ENCODE measurements around the gene NSUN7. TPM values are rescaled to one million over a fixed set of nuclear protein-coding genes. Genes with fewer than 3 reads are reported as not detected.

NSUN7 gene
- total and polyA plus RNA-seq, 2 donors (not counting 1 experiment from before 2014, with no cell fraction given) = 0.33 TPM; not detected in 1

DNA sequence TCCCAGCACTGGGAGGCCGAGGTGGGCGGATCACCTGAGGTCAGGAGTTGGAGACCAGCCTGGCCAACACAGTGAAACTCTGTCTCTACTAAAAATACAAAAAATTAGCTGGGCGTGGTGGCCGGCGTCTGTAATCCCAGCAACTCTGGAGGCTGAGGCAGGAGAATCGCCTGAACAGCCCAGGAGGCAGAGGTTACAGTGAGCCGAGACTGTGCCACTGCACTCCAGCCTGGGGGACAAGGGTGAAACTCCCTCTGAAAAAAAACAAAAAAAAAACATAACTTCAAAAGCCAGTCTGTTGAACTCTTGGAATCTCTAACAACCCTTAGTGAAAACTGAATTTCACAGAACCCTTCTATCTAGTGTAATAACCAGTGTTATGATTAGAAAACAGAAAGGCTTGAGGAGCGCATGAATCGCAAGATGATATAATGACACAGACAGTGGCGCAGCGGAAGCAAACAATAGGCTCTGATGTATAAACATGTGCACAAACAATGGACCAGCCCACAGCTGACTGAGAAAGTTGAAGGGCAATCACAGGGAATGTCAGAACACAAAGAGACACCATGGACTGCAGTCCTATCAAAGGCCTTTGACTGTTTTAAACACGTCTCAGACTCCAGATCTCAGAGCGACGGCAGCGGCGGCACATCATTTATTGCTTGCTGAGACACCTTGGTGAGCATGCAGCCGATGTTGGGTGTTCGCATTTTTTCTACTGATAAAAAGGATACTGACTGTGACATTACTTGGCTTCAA lies 81.6 kb downstream of the NSUN7 start:
- DNase-seq (ENCODE audit: low read depth in 2 of 2) = no peak
- Histone ChIP-seq H3K4me3 (replicated peaks in 1 of 4; ENCODE audit: control extremely low read depth in 1 of 4, insufficient read depth in 1 of 4, low read depth in 3 of 4, low read length in 4 of 4) (no peak overlapping the region), H3K9ac (ENCODE audit: insufficient read depth, low read length) (no peak overlapping the region), H3K27me3 (ENCODE audit: control insufficient read depth, insufficient read depth, low read length) (no peaks in the 10 kb centered on the region), H3K4me2 (ENCODE audit: extremely low read depth, insufficient read depth, low read length) (no peak overlapping the region), H3K27ac (ENCODE audit: insufficient read depth, low read length) (no peak overlapping the region), H3K4me1 (ENCODE audit: control insufficient read depth, extremely low read depth, insufficient read depth, low read length) (no peaks in the 10 kb centered on the region), H3K9me3 (ENCODE audit: control insufficient read depth, insufficient read depth, low read depth, low read length) (no peaks in the 10 kb centered on the region), H3K79me2 (ENCODE audit: control insufficient read depth, insufficient read depth, low read length) (no peaks in the 10 kb centered on the region), H4K20me1 (ENCODE audit: control insufficient read depth, extremely low read depth, insufficient read depth, low read length) (no peaks in the 10 kb centered on the region), H2AFZ (ENCODE audit: low read length) (no peak overlapping the region), H3K36me3 (ENCODE audit: control insufficient read depth, insufficient read depth, low read length) (no peaks in the 10 kb centered on the region)
- no peak for TF ChIP-seq EZH2 (IDR thresholded peaks at IDR 0.05; ENCODE audit: low read length, missing control alignments)
- TF ChIP-seq, protein P1, sequence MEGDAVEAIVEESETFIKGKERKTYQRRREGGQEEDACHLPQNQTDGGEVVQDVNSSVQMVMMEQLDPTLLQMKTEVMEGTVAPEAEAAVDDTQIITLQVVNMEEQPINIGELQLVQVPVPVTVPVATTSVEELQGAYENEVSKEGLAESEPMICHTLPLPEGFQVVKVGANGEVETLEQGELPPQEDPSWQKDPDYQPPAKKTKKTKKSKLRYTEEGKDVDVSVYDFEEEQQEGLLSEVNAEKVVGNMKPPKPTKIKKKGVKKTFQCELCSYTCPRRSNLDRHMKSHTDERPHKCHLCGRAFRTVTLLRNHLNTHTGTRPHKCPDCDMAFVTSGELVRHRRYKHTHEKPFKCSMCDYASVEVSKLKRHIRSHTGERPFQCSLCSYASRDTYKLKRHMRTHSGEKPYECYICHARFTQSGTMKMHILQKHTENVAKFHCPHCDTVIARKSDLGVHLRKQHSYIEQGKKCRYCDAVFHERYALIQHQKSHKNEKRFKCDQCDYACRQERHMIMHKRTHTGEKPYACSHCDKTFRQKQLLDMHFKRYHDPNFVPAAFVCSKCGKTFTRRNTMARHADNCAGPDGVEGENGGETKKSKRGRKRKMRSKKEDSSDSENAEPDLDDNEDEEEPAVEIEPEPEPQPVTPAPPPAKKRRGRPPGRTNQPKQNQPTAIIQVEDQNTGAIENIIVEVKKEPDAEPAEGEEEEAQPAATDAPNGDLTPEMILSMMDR (conservative IDR thresholded peaks at IDR 0.05 in 1 of 2, IDR thresholded peaks at IDR 0.05 in 1 of 2; ENCODE audit: low read depth in 1 of 2, low read length in 2 of 2) = no peak

DNA sequence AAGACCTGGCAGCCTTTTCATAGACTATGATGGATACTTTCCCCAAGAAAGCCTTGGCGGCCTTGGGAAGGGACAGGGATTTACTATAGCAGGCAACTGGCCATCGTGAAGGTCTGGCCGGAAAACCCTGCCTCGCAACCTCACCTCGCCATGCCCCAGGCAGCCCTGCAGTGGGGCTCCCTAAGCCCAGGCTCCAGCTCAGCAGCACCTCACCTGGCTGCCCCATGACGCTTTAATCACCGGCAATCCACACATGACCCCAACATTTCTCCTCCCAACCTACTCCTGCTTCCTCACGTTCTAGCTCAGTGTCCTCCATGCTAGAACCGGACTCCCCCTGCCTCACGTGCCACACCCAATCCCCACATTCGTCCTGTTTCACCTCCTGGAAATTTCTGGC lies 82.4 kb downstream of the NSUN7 start:
- Histone ChIP-seq H4K20me1 (ENCODE audit: control insufficient read depth, extremely low read depth, insufficient read depth, low read length) (no peaks in the 10 kb centered on the region), H3K4me3 (replicated peaks in 1 of 4; ENCODE audit: control extremely low read depth in 1 of 4, insufficient read depth in 1 of 4, low read depth in 3 of 4, low read length in 4 of 4) (no peak overlapping the region), H3K4me1 (ENCODE audit: control insufficient read depth, extremely low read depth, insufficient read depth, low read length) (no peaks in the 10 kb centered on the region)

DNA sequence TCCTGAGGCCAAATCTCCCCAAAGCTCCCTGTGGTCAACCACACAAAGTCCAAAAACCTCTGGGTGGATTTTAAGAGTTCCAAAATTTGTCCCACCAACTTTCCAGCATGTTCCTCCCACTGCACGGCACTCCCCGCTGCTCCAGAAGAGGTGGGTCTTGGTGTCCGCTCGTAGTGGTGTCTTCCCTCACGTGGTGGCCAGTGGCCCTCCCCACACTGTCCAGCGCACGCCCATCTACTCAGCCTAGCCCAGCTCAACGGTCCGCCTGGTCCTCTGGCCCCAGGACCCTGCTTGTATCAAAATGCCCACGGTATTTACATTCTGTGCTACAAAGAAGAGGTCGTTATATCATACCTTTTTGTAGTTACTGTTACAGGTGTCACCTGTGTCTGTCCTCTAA lies 83.5 kb downstream of the NSUN7 start:
- Histone ChIP-seq H3K4me2 (ENCODE audit: extremely low read depth, insufficient read depth, low read length) (no peak overlapping the region), H3K27me3 (ENCODE audit: control insufficient read depth, insufficient read depth, low read length) (no peaks in the 10 kb centered on the region), H4K20me1 (ENCODE audit: control insufficient read depth, extremely low read depth, insufficient read depth, low read length) (no peaks in the 10 kb centered on the region), H3K9ac (ENCODE audit: insufficient read depth, low read length) (no peak overlapping the region), H3K4me1 (ENCODE audit: control insufficient read depth, extremely low read depth, insufficient read depth, low read length) (no peaks in the 10 kb centered on the region), H2AFZ (ENCODE audit: low read length) (no peak overlapping the region), H3K27ac (ENCODE audit: insufficient read depth, low read length) (no peak overlapping the region), H3K36me3 (ENCODE audit: control insufficient read depth, insufficient read depth, low read length) (no peaks in the 10 kb centered on the region), H3K79me2 (ENCODE audit: control insufficient read depth, insufficient read depth, low read length) (no peaks in the 10 kb centered on the region), H3K4me3 (replicated peaks in 1 of 4; ENCODE audit: control extremely low read depth in 1 of 4, insufficient read depth in 1 of 4, low read depth in 3 of 4, low read length in 4 of 4) (no peak overlapping the region), H3K9me3 (ENCODE audit: control insufficient read depth, insufficient read depth, low read depth, low read length) (no peaks in the 10 kb centered on the region)
- no peak for DNase-seq (ENCODE audit: low read depth in 2 of 2)
- TF ChIP-seq EZH2 (IDR thresholded peaks at IDR 0.05; ENCODE audit: low read length, missing control alignments) = no peak
- TF ChIP-seq, protein P1 (conservative IDR thresholded peaks at IDR 0.05 in 1 of 2, IDR thresholded peaks at IDR 0.05 in 1 of 2; ENCODE audit: low read depth in 1 of 2, low read length in 2 of 2) = no peak

More for the DNA sequence above, 82.4 kb downstream of the NSUN7 start:
- Histone ChIP-seq H3K9ac (ENCODE audit: insufficient read depth, low read length) (no peak overlapping the region), H3K79me2 (ENCODE audit: control insufficient read depth, insufficient read depth, low read length) (no peaks in the 10 kb centered on the region), H2AFZ (ENCODE audit: low read length) (no peak overlapping the region), H3K27ac (ENCODE audit: insufficient read depth, low read length) (no peak overlapping the region), H3K9me3 (ENCODE audit: control insufficient read depth, insufficient read depth, low read depth, low read length) (no peaks in the 10 kb centered on the region), H3K36me3 (ENCODE audit: control insufficient read depth, insufficient read depth, low read length) (no peaks in the 10 kb centered on the region), H3K27me3 (ENCODE audit: control insufficient read depth, insufficient read depth, low read length) (no peaks in the 10 kb centered on the region), H3K4me2 (ENCODE audit: extremely low read depth, insufficient read depth, low read length) (no peak overlapping the region)
- TF ChIP-seq, protein P1 (conservative IDR thresholded peaks at IDR 0.05 in 1 of 2, IDR thresholded peaks at IDR 0.05 in 1 of 2; ENCODE audit: low read depth in 1 of 2, low read length in 2 of 2) = no peak
- no peak for DNase-seq (ENCODE audit: low read depth in 2 of 2)

All from fibroblast of lung (primary cell).